Neutrophil (primary cell): ENCODE measurements around the gene GSAP.

Experiments
- H3K27ac ChIP-seq: fragments of 200-600 bp; sonication (generic); 2 replicates; pipeline ENCODE4 v1.5.1; 2016; ENCODE audit warnings: mild to moderate bottlenecking, moderate library complexity
- H3K27me3 ChIP-seq: fragments of 200-600 bp; sonication (generic); 2 replicates; pipeline ENCODE4 v1.6.0; 2016; ENCODE audit warnings: mild to moderate bottlenecking
- H3K36me3 ChIP-seq: fragments of 200-600 bp; sonication (generic); 2 replicates; pipeline ENCODE4 v1.5.1; 2017
- H3K4me1 ChIP-seq, 2 experiments: fragments of 200-600 bp in 1 of 2; sonication (generic) in 1 of 2; 1 replicate in 1 of 2; 2 replicates in 1 of 2; pipeline versions ENCODE4 v1.5.1 to v1.6.1; 2013 to 2016; ENCODE audit warnings: low read depth in 1 of 2, low read length in 1 of 2, mild to moderate bottlenecking in 1 of 2, moderate library complexity in 1 of 2; ENCODE audit not compliant: control insufficient read depth in 1 of 2, insufficient read depth in 1 of 2
- H3K4me3 ChIP-seq, 2 experiments: fragments of 200-600 bp in 1 of 2; sonication (generic) in 1 of 2; 1 replicate in 1 of 2; 2 replicates in 1 of 2; pipeline ENCODE4 v1.5.1; 2013 to 2016; ENCODE audit warnings: low read depth in 1 of 2, low read length in 1 of 2, mild to moderate bottlenecking in 1 of 2, moderate library complexity in 1 of 2
- H3K9me3 ChIP-seq: fragments of 200-600 bp; sonication (generic); 2 replicates; pipeline ENCODE4 v1.5.1; 2016
- CTCF ChIP-seq: fragments of 200-600 bp; sonication (generic); IDR thresholded peaks from 2 replicates; pipeline ENCODE4 v1.5.1; 2016; ENCODE audit warnings: antibody characterized with exemption

GSAP gene

GRCh38 chr7:77308792-77309191, 107.4 kb downstream of the GSAP start:
- no peak for TF ChIP-seq CTCF
- Histone ChIP-seq H3K4me3 (no peak overlapping the region), H3K9me3 (no peaks in the 10 kb centered on the region), H3K36me3 (peaks cover 41% of the 10 kb centered on the region), H3K27me3 (no peaks in the 10 kb centered on the region), H3K4me1 (peaks cover 8 to 12% of the 10 kb centered on the region in 2 experiments), H3K27ac (no peak overlapping the region)

GRCh38 chr7:77306231-77307067, 109.7 kb downstream of the GSAP start:
- no peak for TF ChIP-seq CTCF
- Histone ChIP-seq H3K9me3 (no peaks in the 10 kb centered on the region), H3K27me3 (no peaks in the 10 kb centered on the region), H3K27ac (no peak overlapping the region), H3K4me3 (no peak overlapping the region), H3K4me1 (peaks cover 8 to 12% of the 10 kb centered on the region in 2 experiments), H3K36me3 (peaks cover 18% of the 10 kb centered on the region)

GRCh38 chr7:77295549-77295948, 120.6 kb downstream of the GSAP start:
- no peaks in the 10 kb centered on the region for H3K36me3 ChIP-seq
- no peaks in the 10 kb centered on the region for H3K9me3 ChIP-seq
- no peak for TF ChIP-seq CTCF
- H3K4me1 ChIP-seq = peaks cover 8 to 10% of the 10 kb centered on the region in 2 experiments
- no peaks in the 10 kb centered on the region for H3K27me3 ChIP-seq
- H3K27ac ChIP-seq = no peak overlapping the region
- no peak overlapping the region for H3K4me3 ChIP-seq

GRCh38 chr7:77293046-77293445, 123.1 kb downstream of the GSAP start:
- Histone ChIP-seq H3K9me3 (no peaks in the 10 kb centered on the region), H3K27ac (no peak overlapping the region), H3K27me3 (no peaks in the 10 kb centered on the region), H3K36me3 (no peaks in the 10 kb centered on the region), H3K4me1 (peaks cover 14 to 18% of the 10 kb centered on the region in 2 experiments), H3K4me3 (no peak overlapping the region)
- no peak for TF ChIP-seq CTCF

- Histone ChIP-seq H3K4me1 (peaks cover 14 to 18% of the 10 kb centered on the region in 2 experiments), H3K9me3 (no peaks in the 10 kb centered on the region), H3K27me3 (no peaks in the 10 kb centered on the region), H3K36me3 (no peaks in the 10 kb centered on the region), H3K27ac (no peak overlapping the region), H3K4me3 (no peak overlapping the region)
- TF ChIP-seq CTCF = no peak
These were observed 125.7 kb downstream of the GSAP start for GRCh38 chr7:77290425-77290824.
